HCT116 (cell line): ENCODE measurements around the gene RUNX1. TPM values are rescaled to one million over a fixed set of nuclear protein-coding genes. Genes with fewer than 3 reads are reported as not detected.

Experiments used
- ATAC-seq: fragments of 200-7000 bp; cut with Tn5 transposase; 2 replicates; pipeline ENCODE4 v1.9.1; 2020; ENCODE audit warnings: mild to moderate bottlenecking, moderate library complexity
- BruUV-seq: library from RNA; stranded (reverse); fragments of 400-500 nt; replicated peaks from 2 replicates; lab custom pipeline; 2021; lab: Mats Ljungman, UMichigan
- CTCF ChIA-PET: fragments of 300-600 bp; sonication (Branson Sonifier 250); formaldehyde crosslinking; loops from one replicate; lab custom pipeline; 2021; ENCODE audit warnings: antibody characterized with exemption; lab: Charles Lee
- POLR2A ChIA-PET: fragments of 300-600, 350-600 bp; sonication (Branson Sonifier 250); formaldehyde crosslinking; loops from one replicate; lab custom pipeline; 2021; ENCODE audit warnings: antibody characterized with exemption; lab: Charles Lee
- RAD21 ChIA-PET, 2 experiments: fragments of 300-600 bp; sonication (Branson Sonifier 250); formaldehyde crosslinking; loops; one replicate each; lab custom pipeline; 2023; ENCODE audit warnings: low total read pairs in 2 of 2; ENCODE audit not compliant: uncharacterized antibody in 2 of 2, unreplicated experiment in 2 of 2, low non-redundant PET in 1 of 2; lab: Charles Lee
- DNase-seq: peaks from one replicate; pipeline ENCODE4 v3.0.0-alpha.2; 2010; ENCODE audit warnings: low read depth, low spot score
- H2AFZ ChIP-seq: fragments of 200-600 bp; shearing (Covaris generic), sonication (generic); 2 replicates; pipeline ENCODE4 v1.6.1; 2017; ENCODE audit warnings: low read depth, mixed run types, mixed read lengths, antibody characterized with exemption, low read length; ENCODE audit not compliant: poor library complexity, severe bottlenecking
- H3K27ac ChIP-seq: 2 replicates; pipeline ENCODE4 v1.5.1; 2012; ENCODE audit warnings: low read depth, low read length
- H3K27me3 ChIP-seq: fragments of 200-600 bp; sonication (generic); 2 replicates; pipeline ENCODE4 v1.6.1; 2016; ENCODE audit warnings: mixed run types, low read length, mixed read lengths; ENCODE audit not compliant: insufficient read depth
- H3K36me3 ChIP-seq, 2 experiments: fragments of 200-500 bp in 1 of 2; fragments of 200-600 bp in 1 of 2; sonication (Bioruptor generic) in 1 of 2; sonication (generic) in 1 of 2; 2 replicates each; pipeline versions ENCODE4 v1.5.1 to v1.6.1; 2014 to 2016; ENCODE audit warnings: low read length in 2 of 2, inconsistent platforms in 1 of 2, mixed read lengths in 1 of 2, mixed run types in 1 of 2; ENCODE audit not compliant: insufficient read depth in 2 of 2, control insufficient read depth in 1 of 2
- H3K4me1 ChIP-seq, 2 experiments: fragments of 200-600 bp in 1 of 2; sonication (generic) in 1 of 2; 2 replicates each; pipeline versions ENCODE4 v1.5.1 to v1.6.1; 2012 to 2017; ENCODE audit warnings: low read length in 2 of 2, inconsistent platforms in 1 of 2, mild to moderate bottlenecking in 1 of 2, mixed read lengths in 1 of 2, mixed run types in 1 of 2, moderate library complexity in 1 of 2; ENCODE audit not compliant: insufficient read depth in 2 of 2, control insufficient read depth in 1 of 2
- H3K4me2 ChIP-seq: fragments of 200-600 bp; sonication (generic); 2 replicates; pipeline ENCODE4 v1.6.1; 2017; ENCODE audit warnings: mixed run types, low read length, mixed read lengths
- H3K4me3 ChIP-seq, 2 experiments: fragments of 200-600 bp in 1 of 2; sonication (generic) in 1 of 2; replicated peaks in 1 of 2; 2 replicates each; pipeline ENCODE4 v1.5.1; 2011 to 2016; ENCODE audit warnings: low read length in 2 of 2, control low read depth in 1 of 2, low read depth in 1 of 2, mild to moderate bottlenecking in 1 of 2, mixed read lengths in 1 of 2, mixed run types in 1 of 2
- H3K79me2 ChIP-seq: fragments of 200-600 bp; sonication (generic); 2 replicates; pipeline ENCODE4 v1.6.1; 2017; ENCODE audit warnings: mild to moderate bottlenecking, mixed run types, low read length, moderate library complexity, mixed read lengths; ENCODE audit not compliant: insufficient read depth
- H3K9ac ChIP-seq: fragments of 200-600 bp; sonication (generic); 2 replicates; pipeline ENCODE4 v1.6.1; 2016; ENCODE audit warnings: low read length, mixed read lengths
- H3K9me2 ChIP-seq: fragments of 200-600 bp; sonication (generic), shearing (Covaris generic); 2 replicates; pipeline ENCODE4 v1.6.1; 2017; ENCODE audit warnings: mixed run types, mild to moderate bottlenecking, moderate library complexity; ENCODE audit not compliant: insufficient read depth
- H3K9me3 ChIP-seq, 2 experiments: fragments of 200-500 bp in 1 of 2; fragments of 200-600 bp in 1 of 2; sonication (Bioruptor generic) in 1 of 2; sonication (generic) in 1 of 2; 2 replicates each; pipeline ENCODE4 v1.6.1; 2014 to 2017; ENCODE audit warnings: low read length in 2 of 2, mixed read lengths in 2 of 2, inconsistent platforms in 1 of 2, low read depth in 1 of 2, mild to moderate bottlenecking in 1 of 2, mixed run types in 1 of 2, moderate library complexity in 1 of 2; ENCODE audit not compliant: control insufficient read depth in 1 of 2, insufficient read depth in 1 of 2
- H4K20me1 ChIP-seq: fragments of 200-600 bp; sonication (generic), shearing (Covaris generic); 2 replicates; pipeline ENCODE4 v1.6.1; 2017; ENCODE audit warnings: mixed run types, mild to moderate bottlenecking, moderate library complexity; ENCODE audit not compliant: insufficient read depth
- CTCF ChIP-seq, 3 experiments: fragments of 200-600 bp in 1 of 3; sonication (generic) in 1 of 3; IDR thresholded peaks in 2 of 3; conservative IDR thresholded peaks in 1 of 3; 2 replicates each; pipeline ENCODE4 v1.5.1; 2012 to 2017; ENCODE audit warnings: low read depth in 2 of 3, low read length in 2 of 3, antibody characterized with exemption in 1 of 3, borderline replicate concordance in 1 of 3, control low read depth in 1 of 3, mild to moderate bottlenecking in 1 of 3, mixed read lengths in 1 of 3, mixed run types in 1 of 3, moderate library complexity in 1 of 3; ENCODE audit not compliant: insufficient read depth in 1 of 3
- ELF1 ChIP-seq: IDR thresholded peaks from 2 replicates; pipeline ENCODE4 v1.6.1; 2012; ENCODE audit warnings: low read depth, borderline replicate concordance
- EZH2 ChIP-seq: fragments of 200-600 bp; sonication (generic); IDR thresholded peaks from 2 replicates; pipeline ENCODE4 v1.6.1; 2017; ENCODE audit warnings: antibody characterized with exemption, mixed run types
- POLR2A ChIP-seq: IDR thresholded peaks from 2 replicates; pipeline ENCODE4 v1.7.0; 2011; ENCODE audit warnings: borderline replicate concordance; ENCODE audit not compliant: insufficient read depth, insufficient read length; ENCODE audit errors: extremely low read depth
- POLR2AphosphoS5 ChIP-seq: IDR thresholded peaks from 2 replicates; pipeline ENCODE4 v1.6.1; 2011; ENCODE audit warnings: mild to moderate bottlenecking, low read depth, low read length, moderate library complexity
- RAD21 ChIP-seq: IDR thresholded peaks from 2 replicates; pipeline ENCODE4 v1.6.1; 2012; ENCODE audit warnings: low read depth, mild to moderate bottlenecking
- SP1 ChIP-seq: IDR thresholded peaks from 2 replicates; pipeline ENCODE4 v1.6.1; 2012; ENCODE audit warnings: low read depth
- ZFX ChIP-seq: fragments of 450-650 bp; IDR thresholded peaks from 2 replicates; pipeline ENCODE4 v1.6.1; 2017
- ZNF274 ChIP-seq: fragments of 200-500 bp; sonication (Bioruptor generic); IDR thresholded peaks from 2 replicates; pipeline ENCODE4 v1.6.1; 2014; ENCODE audit warnings: mild to moderate bottlenecking, low read depth, low read length, inconsistent platforms
- intact Hi-C: fragments of 100-400 bp; cut with micrococcal nuclease; formaldehyde crosslinking; loops from 2 replicates; pipeline ENCODE4 v1.10.0; 2022
- total RNA-seq: library from RNA; stranded (reverse); gene quantifications from one replicate; pipeline ENCODE4 v1.2.1, GENCODE V29; 2021; ENCODE audit not compliant: unreplicated experiment
- TF ChIP-seq, protein P1 (sequence below): IDR thresholded peaks from 2 replicates; pipeline ENCODE4 v1.6.1; 2012; ENCODE audit warnings: low read depth

RUNX1 gene
- total RNA-seq, 1 experiment from 2014 or later: 33.5 TPM

DNA sequence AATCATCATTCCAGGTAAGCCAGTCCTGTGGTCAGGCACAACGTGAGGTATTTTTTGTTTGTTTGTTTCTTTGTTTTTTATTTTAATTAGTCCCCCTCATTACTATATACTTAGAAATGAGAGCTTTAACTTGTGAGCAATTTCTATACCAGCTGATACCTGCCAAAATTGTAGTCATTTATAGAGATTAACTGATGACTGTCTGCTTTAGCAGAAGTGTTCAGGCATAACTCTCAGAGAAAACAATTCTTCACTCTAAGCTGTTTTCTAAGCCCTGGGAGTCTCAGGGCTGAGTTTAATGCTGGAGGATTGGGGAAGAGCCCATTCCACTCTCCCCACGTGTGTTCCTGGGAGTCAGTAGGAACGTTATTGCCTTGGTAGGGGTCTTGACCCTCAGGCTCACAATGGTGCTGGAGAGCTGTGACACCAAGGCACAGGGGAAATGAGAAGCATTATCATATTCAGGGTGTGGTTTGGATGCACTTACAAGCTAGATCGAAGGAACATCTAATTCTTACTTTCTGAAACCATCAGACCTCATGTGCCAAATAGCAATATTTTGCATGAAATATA, 212.1 kb downstream of the RUNX1 start (continued):
- TF ChIP-seq CTCF (IDR thresholded peaks at IDR 0.05 in 2 of 3, conservative IDR thresholded peaks at IDR 0.05 in 1 of 3; ENCODE audit: borderline replicate concordance in 1 of 3, insufficient read depth in 1 of 3, low read depth in 2 of 3, low read length in 2 of 3): no peak
- no peak for TF ChIP-seq ELF1
- TF ChIP-seq ZFX: no peak
- TF ChIP-seq ZNF274: no peak
- no peak for TF ChIP-seq RAD21
- TF ChIP-seq POLR2A: no peak
- TF ChIP-seq SP1: no peak
- TF ChIP-seq EZH2: no peak

- Histone ChIP-seq H3K27ac (peak overlapping the region; percentile 79), H3K4me1 (peaks cover 36 to 49% of the 10 kb centered on the region in 2 experiments), H3K4me3 (peak overlapping the region; percentile 23 to 35), H3K9ac (peak overlapping the region; percentile 47), H3K9me3 (no peaks in the 10 kb centered on the region), H3K27me3 (no peaks in the 10 kb centered on the region), H2AFZ (no peak overlapping the region), H3K36me3 (peaks cover 8 to 16% of the 10 kb centered on the region in 2 experiments; a peak in 3 of 4 replicates), H4K20me1 (no peaks in the 10 kb centered on the region), H3K9me2 (no peaks in the 10 kb centered on the region), H3K79me2 (peaks cover 9% of the 10 kb centered on the region; the same call in 1 of the 2 replicates), H3K4me2 (peak overlapping the region; percentile 64)
- TF ChIP-seq SP1 (no peak), EZH2 (no peak), POLR2AphosphoS5 (peak; percentile 48; the same call in 1 of the 2 replicates)
- TF ChIP-seq, protein P1, sequence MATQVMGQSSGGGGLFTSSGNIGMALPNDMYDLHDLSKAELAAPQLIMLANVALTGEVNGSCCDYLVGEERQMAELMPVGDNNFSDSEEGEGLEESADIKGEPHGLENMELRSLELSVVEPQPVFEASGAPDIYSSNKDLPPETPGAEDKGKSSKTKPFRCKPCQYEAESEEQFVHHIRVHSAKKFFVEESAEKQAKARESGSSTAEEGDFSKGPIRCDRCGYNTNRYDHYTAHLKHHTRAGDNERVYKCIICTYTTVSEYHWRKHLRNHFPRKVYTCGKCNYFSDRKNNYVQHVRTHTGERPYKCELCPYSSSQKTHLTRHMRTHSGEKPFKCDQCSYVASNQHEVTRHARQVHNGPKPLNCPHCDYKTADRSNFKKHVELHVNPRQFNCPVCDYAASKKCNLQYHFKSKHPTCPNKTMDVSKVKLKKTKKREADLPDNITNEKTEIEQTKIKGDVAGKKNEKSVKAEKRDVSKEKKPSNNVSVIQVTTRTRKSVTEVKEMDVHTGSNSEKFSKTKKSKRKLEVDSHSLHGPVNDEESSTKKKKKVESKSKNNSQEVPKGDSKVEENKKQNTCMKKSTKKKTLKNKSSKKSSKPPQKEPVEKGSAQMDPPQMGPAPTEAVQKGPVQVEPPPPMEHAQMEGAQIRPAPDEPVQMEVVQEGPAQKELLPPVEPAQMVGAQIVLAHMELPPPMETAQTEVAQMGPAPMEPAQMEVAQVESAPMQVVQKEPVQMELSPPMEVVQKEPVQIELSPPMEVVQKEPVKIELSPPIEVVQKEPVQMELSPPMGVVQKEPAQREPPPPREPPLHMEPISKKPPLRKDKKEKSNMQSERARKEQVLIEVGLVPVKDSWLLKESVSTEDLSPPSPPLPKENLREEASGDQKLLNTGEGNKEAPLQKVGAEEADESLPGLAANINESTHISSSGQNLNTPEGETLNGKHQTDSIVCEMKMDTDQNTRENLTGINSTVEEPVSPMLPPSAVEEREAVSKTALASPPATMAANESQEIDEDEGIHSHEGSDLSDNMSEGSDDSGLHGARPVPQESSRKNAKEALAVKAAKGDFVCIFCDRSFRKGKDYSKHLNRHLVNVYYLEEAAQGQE: no peak
- ATAC-seq (peak; percentile 95), DNase-seq (peak; percentile 97)
- BruUV-seq: TSS peak; percentile 66
- CTCF ChIA-PET: interaction anchor here (0.7 to 3.1 kb wide), 6 partner anchors 10 to 1004 kb away, joined by 3 to 16 read pairs (median 6); no protein-coding TSS in a partner anchor
- RAD21 ChIA-PET: interaction anchor here (0.6 to 2.4 kb wide), 4 partner anchors 9 to 91 kb away, joined by 3 to 9 read pairs (median 3); no protein-coding TSS in a partner anchor
- POLR2A ChIA-PET: interaction anchor here (1.0 to 2.0 kb wide), 5 partner anchors 10 to 52 kb away, joined by 3 to 14 read pairs (median 4); no protein-coding TSS in a partner anchor
- intact Hi-C loops: loop anchor here (1.0 to 2.0 kb wide), 3 partner anchors 28 to 66 kb away; no protein-coding TSS in a partner anchor
Observed at GRCh38 chr21:34836103-34836932, 212.8 kb downstream of the RUNX1 start.
